Testis (tissue), 3 donors: Measurements from ENCODE around the gene ALPK1. TPM values are rescaled to one million over a fixed set of nuclear protein-coding genes. Genes with fewer than 3 reads are reported as not detected.

ENCODE experiments used
- DNase-seq: peaks from one replicate; pipeline ENCODE4 v3.0.0-alpha.2; 2019
- H3K27ac ChIP-seq, 2 donors: fragments of 200-600 bp; sonication (generic); one replicate each; pipeline ENCODE4 v1.5.1; 2019
- H3K27me3 ChIP-seq: fragments of 200-600 bp; sonication (generic); one replicate; pipeline ENCODE4 v1.5.1; 2019
- H3K36me3 ChIP-seq: fragments of 200-600 bp; sonication (generic); one replicate; pipeline ENCODE4 v1.5.1; 2017; ENCODE audit warnings: low read depth; ENCODE audit errors: missing control alignments
- H3K4me1 ChIP-seq: fragments of 200-600 bp; sonication (generic); one replicate; pipeline ENCODE4 v1.5.1; 2019
- H3K4me3 ChIP-seq, 2 donors: fragments of 200-600 bp; sonication (generic); one replicate each; pipeline ENCODE4 v1.5.1; 2017 to 2019
- H3K9me3 ChIP-seq: fragments of 200-600 bp; sonication (generic); one replicate; pipeline ENCODE4 v1.5.1; 2017
- CTCF ChIP-seq, 3 experiments: fragments of 450-650 bp in 2 of 3; fragments of 200-600 bp in 1 of 3; sonication (generic) in 1 of 3; IDR thresholded peaks; one replicate each; pipeline ENCODE4 v1.5.1; 2016 to 2019; ENCODE audit warnings: antibody characterized with exemption in 3 of 3, mild to moderate bottlenecking in 2 of 3, moderate library complexity in 1 of 3
- POLR2A ChIP-seq: fragments of 450-650 bp; IDR thresholded peaks from one replicate; pipeline ENCODE4 v1.6.1; 2017; ENCODE audit warnings: antibody characterized with exemption, mild to moderate bottlenecking, moderate library complexity
- WGBS, 2 donors: methylation state at CpG; one replicate each; pipeline ENCODE4 v1.1.5; 2018; 5-methylcytosine and 5-hydroxymethylcytosine counted together
- intact Hi-C: fragments of 100-400 bp; cut with DNase I; formaldehyde crosslinking; loops from one replicate; pipeline ENCODE4 v1.15.1; 2023; ENCODE audit warnings: low total_unique reads
- polyA plus RNA-seq: library from polyadenylated mRNA; stranded (reverse); fragments of 350-450 nt; fragmentation: Illumina TruSeq; extraction: RNeasy Lipid Tissue Mini Kit (QIAGEN cat#74804); gene quantifications from one replicate; pipeline ENCODE4 v1.2.3, GENCODE V29; 2014; ENCODE audit warnings: low read depth, low replicate concordance; ENCODE audit not compliant: insufficient read depth
- total RNA-seq, 2 donors: library from RNA; depleted of rRNA; stranded (reverse); fragments of >200 nt; gene quantifications; one replicate each; pipeline ENCODE4 v1.2.3, GENCODE V29; 2016

The ALPK1 gene
- total and polyA plus RNA-seq, 3 donors from 2014 or later: 5.2 to 12.5 (median 9.7) TPM

- no peak overlapping the region for H3K4me3 ChIP-seq
- no peaks in the 10 kb centered on the region for H3K4me1 ChIP-seq
- DNase-seq: no peak
- no peaks in the 10 kb centered on the region for H3K27me3 ChIP-seq
- no peak overlapping the region for H3K27ac ChIP-seq
- no peak for TF ChIP-seq CTCF (IDR thresholded peaks at IDR 0.05)
- TF ChIP-seq POLR2A: no peak
- intact Hi-C loops: no loop called here
- no peaks in the 10 kb centered on the region for H3K9me3 ChIP-seq
- WGBS, 2 donors: 98 to 100% methylated on average over 2 of the region's 2 CpGs
- no peaks in the 10 kb centered on the region for H3K36me3 ChIP-seq
Measured at GRCh38 chr4:112257098-112257497, 40.1 kb upstream of the ALPK1 start.

DNA sequence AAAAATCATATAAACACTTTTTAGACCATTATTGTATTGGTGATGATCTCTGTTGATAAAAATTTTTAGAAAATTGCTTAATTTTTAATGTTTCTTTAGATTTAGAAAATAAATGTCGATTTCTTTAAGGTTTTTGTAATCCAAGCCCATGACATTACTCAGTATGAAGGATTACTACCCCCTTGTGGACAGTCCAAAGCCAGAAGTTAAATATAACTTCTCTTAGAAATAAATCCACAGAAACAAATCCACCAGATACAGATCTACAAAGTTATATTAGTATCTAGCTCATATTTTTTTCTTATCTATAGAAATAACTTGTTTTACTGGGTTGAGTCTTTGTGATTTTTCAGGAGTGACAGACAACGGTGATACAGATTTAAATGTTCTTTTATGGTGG is 30.3 kb upstream of the ALPK1 start:
- TF ChIP-seq CTCF (IDR thresholded peaks at IDR 0.05) (peak; percentile 13 to 46 (median 24)), POLR2A (no peak)
- Histone ChIP-seq H3K9me3 (no peaks in the 10 kb centered on the region), H3K4me1 (no peaks in the 10 kb centered on the region), H3K4me3 (no peak overlapping the region), H3K36me3 (no peaks in the 10 kb centered on the region), H3K27me3 (no peaks in the 10 kb centered on the region), H3K27ac (no peak overlapping the region)
- DNase-seq: no peak
- intact Hi-C loops: no loop called here
- whole genome bisulfite sequencing, 2 donors: 76 to 80% methylated on average over 2 of the region's 2 CpGs

DNA sequence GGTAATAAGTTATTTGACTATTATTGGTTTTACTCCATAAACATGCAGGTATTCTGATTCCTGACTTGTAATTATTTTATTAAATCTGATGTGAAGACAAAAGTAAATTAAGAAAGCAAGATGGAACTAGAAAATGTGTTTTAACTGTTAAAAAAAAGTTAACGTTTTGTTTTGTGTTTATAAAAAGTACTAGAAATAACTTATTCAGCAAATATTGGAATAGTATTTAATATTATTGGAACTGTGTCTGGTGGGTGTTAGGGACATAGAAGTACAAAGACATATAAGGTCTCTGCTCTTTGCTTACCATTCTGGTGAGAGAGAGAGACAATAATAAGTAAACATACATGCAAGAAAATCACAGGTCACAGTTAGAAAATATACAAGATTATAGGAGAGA is 27.1 kb upstream of the ALPK1 start:
- WGBS, 2 donors: 88 to 92% methylated on average over 1 of the region's 1 CpG
- Histone ChIP-seq H3K27ac (no peak overlapping the region), H3K36me3 (no peaks in the 10 kb centered on the region), H3K4me3 (no peak overlapping the region), H3K9me3 (no peaks in the 10 kb centered on the region), H3K27me3 (no peaks in the 10 kb centered on the region), H3K4me1 (no peaks in the 10 kb centered on the region)
- intact Hi-C loops: no loop called here
- TF ChIP-seq CTCF (IDR thresholded peaks at IDR 0.05): no peak
- no peak for TF ChIP-seq POLR2A
- no peak for DNase-seq

DNA sequence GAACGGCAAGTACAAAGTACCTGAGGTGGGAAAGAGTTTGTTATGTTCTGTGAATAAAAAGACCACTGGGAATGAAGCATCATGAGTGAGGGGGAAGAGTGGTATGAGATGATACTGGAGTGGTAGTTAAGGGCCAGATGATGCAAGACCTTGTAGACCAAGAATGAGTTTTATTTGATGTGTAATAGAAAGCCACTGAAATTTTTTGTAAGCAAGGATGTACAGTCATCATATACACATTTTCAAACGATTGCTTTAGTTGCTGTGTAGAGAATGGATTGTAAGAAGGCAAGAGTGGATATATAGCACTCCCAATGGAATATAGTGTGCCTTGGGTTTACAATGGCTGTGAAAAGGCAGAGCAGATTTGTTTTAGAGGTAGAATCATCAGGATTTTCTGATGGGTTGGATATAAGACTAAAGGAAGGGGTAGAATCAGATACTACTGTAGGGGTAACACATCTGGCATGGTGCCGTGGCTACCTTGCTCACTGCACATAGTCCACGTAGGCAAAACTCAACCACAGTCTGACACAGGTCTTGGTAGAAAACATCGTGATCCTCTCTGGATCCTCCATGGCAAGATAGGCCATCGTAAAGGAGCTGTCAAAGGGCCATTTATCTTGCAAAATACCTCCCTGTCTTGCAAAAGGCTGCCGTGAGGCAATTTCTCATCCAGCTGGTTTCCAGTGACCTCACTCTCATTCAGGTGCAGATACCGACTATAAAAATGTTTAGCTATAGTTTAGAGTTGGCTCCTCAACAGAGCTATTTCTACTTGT is 26.3 kb upstream of the ALPK1 start:
- H3K9me3 ChIP-seq: no peaks in the 10 kb centered on the region
- H3K27ac ChIP-seq: no peak overlapping the region
- H3K4me1 ChIP-seq: no peaks in the 10 kb centered on the region
- TF ChIP-seq POLR2A (no peak), CTCF (IDR thresholded peaks at IDR 0.05) (no peak)
- WGBS, 2 donors: 86 to 88% methylated on average over 8 of the region's 8 CpGs
- H3K4me3 ChIP-seq: no peak overlapping the region
- DNase-seq: no peak
- no peaks in the 10 kb centered on the region for H3K36me3 ChIP-seq
- intact Hi-C loops: no loop called here
- no peaks in the 10 kb centered on the region for H3K27me3 ChIP-seq

DNA sequence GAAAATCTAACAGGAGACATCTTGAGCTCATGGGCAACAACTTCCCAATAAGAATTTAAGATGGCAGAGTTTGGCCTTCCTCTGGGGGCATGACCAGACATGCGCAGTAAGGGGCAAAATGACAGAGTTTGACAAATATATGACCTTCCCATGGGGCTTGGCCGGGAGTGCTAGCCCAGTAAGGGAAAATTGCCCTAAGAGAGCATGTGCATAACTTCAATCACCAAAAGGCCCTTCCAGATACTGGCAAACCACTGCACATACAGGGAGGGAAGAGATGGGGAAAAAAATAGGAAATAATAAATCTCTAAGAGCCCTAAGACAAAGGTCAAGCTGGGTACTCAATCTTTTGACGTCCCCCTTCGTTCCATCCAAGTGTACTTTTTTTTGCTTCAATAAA is 24.9 kb upstream of the ALPK1 start:
- H3K27me3 ChIP-seq: no peaks in the 10 kb centered on the region
- no peak overlapping the region for H3K4me3 ChIP-seq
- H3K36me3 ChIP-seq: no peaks in the 10 kb centered on the region
- 83 to 90% methylated on average over 4 of the region's 4 CpGs for WGBS, 2 donors
- intact Hi-C loops: no loop called here
- H3K9me3 ChIP-seq: no peaks in the 10 kb centered on the region
- TF ChIP-seq POLR2A: no peak
- TF ChIP-seq CTCF (IDR thresholded peaks at IDR 0.05): no peak
- no peak overlapping the region for H3K27ac ChIP-seq
- DNase-seq: no peak
- no peaks in the 10 kb centered on the region for H3K4me1 ChIP-seq
